Ramos (cell line): ENCODE data around the gene IL10RB.
"Not testable (repeated sequence)": the region's sequence is repeated elsewhere in the genome, so short reads cannot be mapped to it uniquely, and the experiment has no call there.

Source experiments
- in situ Hi-C: fragments of 300-500 bp; cut with MboI; formaldehyde crosslinking; loops from one replicate; pipeline ENCODE4 v1.14.3; 2022; ENCODE audit warnings: low sequenced_read_pairs; ENCODE audit not compliant: unreplicated experiment

Gene IL10RB

DNA sequence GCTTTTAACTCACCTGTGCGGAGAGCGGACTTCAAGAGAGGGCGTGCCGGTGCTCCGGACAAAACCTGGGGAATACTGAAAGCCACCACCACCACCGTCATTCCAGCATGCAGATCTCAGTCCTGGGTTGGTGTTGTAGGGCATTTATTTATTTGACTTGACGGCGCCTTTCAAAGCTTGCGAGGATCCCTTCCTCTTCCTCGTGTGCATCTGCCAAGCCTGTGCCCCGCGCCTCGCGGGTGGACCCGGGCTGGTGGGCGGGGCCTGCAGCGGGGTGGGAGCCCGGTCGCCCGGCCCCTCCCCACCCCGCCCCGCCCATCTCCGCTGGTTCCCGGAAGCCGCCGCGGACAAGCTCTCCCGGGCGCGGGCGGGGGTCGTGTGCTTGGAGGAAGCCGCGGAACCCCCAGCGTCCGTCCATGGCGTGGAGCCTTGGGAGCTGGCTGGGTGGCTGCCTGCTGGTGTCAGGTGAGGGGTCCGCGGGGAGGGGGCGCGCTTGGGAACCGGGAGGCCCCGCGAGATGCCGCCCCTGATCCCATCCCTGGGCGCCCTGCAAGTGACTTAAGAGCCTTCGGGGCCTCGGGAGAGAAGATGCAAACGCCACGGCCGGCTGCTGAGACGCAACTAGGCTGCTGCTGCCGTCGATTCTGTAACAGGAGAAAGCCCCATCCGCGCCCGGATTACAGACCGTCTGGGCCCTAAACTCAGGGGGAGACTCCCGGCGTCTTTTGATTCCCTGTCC lies at the start of gene IL10RB:
IL10RB (plus strand) TSS at position 318 of the 739 bp plus-strand sequence; CDS start at position 417, 99 bp downstream.
- in situ Hi-C loops, result no loop called here

DNA sequence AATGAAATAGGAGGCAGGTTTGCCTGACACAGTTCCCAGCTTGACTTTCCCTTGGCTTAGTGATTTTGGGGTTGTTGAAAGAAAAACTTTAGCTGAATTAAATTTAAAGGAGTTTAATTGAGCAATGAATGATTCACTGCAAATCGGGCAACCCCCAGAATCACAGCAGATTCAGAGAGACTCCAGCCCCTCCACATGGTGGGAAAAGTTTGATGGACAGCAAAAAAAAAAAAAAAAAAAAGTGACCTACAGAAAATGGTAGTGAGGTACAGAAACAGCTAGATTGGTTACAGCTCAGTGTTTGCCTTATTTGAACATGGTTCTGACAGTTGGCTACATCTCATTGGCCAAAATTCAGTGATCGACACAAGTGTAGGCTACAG lies 49.0 kb upstream of the IL10RB start:
- in situ Hi-C loops, result no loop called here

DNA sequence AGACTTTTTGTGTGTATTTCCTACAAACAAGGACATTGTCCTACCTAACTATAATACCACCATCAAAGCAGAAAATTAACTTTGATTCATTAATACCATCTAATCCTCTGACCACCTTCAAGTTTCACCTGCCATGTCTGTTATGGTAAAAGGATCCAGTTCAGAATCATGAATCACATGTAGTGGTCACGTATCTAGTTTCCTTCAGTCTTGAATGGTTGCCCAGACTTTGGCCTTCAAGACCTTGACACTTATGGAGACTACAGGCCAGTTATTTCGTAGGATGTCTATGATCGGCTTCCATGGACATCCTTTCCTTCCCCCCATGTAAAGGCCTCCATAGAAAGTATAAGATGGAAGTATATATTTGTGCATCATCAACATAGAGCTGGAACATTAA lies 46.9 kb upstream of the IL10RB start:
- in situ Hi-C loops, result no loop called here

DNA sequence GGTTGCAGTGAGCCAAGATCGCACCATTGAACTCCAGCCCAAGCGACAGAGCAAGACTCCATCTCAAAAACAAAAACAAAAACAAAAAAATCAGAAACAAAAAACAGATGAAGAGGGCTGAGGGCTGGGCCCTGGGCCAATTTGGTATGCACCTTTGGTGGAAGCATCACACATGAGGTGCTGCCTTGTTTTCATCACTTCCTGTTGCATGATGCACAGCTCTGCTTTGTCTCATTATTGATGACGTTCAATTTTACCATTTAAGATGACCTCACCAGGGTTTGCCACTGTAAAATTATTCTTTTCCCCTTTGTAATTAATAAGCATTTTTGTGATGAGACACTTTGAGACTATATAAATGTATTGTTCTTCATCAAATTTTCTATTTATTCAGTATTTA lies 46.2 kb upstream of the IL10RB start:
- in situ Hi-C loops, result no loop called here

DNA sequence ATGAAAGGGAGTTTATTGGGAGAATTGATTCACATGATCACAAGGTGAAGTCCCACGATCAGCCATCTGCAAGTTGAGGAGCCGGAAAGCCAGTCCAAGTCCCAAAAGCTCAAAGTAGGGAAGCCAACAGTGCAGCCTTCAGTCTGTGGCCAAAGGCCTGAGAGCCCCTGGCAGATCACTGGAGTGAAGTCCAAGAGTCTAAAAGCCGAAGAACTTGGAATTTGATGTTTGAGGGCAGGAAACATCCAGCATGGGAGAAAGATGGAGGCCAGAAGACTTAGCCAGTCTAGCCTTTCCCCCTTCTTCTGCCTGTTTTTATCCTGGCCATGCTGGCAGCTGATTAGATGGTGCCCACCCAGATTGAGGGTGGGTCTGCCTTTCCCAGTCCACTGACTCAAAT lies 40.8 kb upstream of the IL10RB start:
- in situ Hi-C loops, result not testable (repeated sequence)

DNA sequence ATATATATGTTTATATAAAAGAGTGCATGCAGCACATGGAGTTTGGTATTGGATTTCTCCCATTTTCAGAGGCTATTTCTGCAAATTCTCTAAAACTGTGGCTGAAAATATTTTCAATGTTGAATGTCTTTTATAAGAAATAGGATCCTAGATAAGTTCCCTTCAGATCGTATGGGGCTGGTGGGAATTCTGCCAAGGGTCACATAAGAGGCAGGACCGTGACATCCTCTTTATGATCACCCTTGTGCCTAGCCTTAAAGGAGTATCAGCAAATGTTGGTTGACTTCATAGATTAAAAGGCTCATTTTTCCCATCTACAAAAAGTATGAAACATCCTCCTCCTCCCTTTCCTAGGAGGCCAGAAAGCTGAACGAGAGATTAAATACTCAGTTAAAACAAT lies 37.7 kb upstream of the IL10RB start:
- in situ Hi-C loops, result no loop called here

DNA sequence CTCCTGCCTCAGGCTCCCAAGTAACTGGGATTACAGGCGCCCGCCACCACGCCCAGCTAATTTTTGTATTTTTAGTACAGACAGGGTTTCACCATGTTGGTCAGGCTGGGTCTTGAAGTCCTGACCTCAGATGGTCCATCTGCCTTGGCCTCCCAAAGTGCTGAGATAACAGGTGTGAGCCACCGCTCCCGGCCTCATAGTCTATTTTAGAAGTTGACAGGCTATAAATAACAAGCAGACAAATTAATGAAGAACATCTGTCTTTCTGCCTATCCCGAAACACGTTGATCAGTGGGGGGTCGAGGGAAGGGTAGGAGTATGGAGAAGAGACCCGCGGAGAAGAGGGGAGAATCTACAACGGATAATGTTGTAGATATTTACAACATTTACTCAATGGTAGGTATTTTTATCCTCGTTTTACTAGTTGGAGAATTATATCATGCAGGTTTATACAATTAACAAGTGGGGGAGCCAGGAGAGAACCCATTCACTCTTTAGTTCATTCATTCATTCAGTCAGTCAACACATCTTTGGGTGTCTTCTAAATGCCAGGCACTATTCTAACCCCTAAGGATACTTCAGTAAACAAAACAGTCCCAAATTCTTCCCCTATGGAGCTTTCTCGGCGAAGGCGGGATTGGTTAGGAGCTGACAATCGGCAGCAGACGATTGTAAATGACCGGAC lies 36.9 kb upstream of the IL10RB start:
- in situ Hi-C loops, result no loop called here

DNA sequence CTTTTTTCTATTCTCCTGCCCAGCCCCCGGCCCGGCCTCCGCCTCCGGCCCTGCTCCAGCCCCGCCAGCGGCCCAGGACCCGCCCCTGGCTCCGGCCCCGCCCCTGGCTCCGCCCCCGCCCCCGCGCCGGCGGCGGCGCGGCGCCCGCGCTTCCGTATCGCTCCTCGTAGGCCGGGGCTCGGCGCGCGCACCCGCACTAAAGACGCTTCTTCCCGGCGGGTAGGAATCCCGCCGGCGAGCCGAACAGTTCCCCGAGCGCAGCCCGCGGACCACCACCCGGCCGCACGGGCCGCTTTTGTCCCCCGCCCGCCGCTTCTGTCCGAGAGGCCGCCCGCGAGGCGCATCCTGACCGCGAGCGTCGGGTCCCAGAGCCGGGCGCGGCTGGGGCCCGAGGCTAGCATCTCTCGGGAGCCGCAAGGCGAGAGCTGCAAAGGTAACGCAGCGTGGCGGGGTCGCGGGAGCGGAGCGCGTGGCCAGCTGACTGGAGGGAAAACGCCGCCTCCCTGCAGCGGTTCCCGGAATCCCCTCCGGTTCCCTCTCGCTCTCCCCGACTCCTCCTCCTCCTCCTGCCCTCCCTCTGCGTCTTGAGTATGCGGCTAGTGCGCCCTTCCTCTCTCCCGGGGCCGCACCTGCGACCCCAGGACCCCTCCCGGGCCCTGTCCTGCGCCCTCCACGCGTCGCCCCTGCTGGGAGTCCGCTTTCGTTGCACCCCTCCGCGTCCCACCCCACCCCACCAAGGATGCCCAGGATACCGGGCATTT lies 36.2 kb upstream of the IL10RB start, which contains the start of gene IFNAR2:
IFNAR2 (plus strand) TSS at position 155 of the 761 bp plus-strand sequence. CDS start 11,985 bp downstream, outside the sequence.
- in situ Hi-C loops, result no loop called here

DNA sequence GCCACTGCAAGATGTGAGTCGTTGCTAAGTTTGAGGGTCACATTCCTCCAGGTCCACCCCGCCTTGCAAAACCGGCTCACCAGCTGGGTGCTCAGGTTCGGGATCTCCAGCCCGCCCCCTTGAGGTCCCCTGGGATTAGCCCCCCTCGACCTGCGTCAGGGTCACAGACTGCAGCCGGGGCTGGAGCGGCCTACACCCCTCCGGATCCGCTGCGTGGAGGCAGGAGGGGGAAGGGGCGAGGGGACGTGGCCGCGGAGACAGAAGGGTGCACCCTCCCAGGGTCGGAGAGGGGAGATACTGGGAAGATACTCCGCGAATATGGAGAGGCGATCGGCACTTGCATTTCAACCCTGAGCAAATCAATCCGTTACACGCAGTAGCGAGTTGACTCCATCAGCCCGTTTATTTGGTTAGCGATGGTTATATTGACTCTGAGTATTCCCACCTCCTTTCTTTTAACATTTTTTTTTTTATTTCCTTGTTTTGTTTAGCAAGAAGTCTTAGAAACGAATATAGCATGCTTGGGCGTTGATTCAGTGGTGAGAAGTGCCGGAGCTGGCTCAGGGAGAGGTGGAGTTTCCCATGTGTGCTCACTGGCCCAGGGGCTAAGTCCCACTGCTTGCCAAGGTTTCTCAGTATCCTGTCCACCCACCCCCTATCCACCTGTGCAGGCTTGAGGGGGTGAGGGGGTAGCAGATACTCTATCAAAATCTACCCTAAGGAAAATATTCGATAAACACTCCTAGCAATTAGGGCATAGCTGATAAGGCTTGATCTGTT lies 35.4 kb upstream of the IL10RB start:
- in situ Hi-C loops, result no loop called here

DNA sequence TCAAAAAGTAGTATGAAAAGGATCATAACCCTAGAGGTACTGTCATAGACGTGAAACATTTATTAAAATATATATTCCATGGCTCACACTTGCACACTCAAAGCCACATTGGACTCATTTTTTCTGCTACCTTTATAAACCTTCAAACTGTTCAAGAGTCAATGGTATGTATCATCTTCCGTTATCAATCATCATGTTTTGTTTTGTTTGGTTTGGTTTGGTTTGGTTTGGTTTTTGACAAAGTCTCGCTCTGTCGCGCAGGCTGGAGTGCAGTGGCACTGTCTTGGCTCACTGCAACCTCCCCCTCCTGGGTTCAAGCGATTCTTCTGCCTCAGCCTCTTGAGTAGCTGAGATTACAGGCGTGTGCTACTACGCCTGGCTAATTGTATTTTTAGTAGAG lies 34.6 kb upstream of the IL10RB start:
- in situ Hi-C loops, result no loop called here

DNA sequence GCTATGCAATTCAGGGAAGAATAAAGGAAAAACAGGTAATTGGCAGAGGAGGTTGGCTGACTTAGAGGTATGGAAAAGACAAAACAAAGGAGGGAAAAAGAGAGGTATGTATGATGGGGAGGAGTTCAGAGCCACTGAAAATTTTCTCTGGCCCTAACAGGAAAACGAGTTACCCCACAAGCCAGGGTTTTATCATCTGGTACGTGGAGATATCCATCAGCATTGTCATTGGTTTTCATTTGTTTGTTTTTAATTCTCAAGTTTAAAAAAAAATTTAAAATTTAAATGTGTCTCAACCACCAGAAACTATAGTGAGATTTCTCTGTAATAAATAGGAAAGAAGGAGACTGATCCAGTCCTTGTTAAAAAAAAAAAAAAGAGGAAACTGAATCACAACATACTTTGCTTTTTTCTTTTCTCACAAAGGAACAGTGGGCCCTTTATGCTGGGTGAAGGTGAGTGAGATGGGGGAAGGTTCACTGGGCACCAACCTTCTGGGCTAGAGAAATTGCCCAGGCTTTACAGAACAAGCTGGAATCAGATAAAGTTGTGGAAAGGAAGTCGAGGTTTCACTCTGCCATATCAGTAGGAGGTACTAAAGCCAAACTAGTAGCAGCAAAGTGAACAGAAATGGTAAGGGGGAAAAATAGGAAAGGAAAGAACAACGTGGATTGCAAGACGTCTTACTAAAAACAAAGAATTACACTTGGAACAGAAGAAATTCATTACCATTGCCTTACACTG lies 33.7 kb upstream of the IL10RB start:
- in situ Hi-C loops, result no loop called here

DNA sequence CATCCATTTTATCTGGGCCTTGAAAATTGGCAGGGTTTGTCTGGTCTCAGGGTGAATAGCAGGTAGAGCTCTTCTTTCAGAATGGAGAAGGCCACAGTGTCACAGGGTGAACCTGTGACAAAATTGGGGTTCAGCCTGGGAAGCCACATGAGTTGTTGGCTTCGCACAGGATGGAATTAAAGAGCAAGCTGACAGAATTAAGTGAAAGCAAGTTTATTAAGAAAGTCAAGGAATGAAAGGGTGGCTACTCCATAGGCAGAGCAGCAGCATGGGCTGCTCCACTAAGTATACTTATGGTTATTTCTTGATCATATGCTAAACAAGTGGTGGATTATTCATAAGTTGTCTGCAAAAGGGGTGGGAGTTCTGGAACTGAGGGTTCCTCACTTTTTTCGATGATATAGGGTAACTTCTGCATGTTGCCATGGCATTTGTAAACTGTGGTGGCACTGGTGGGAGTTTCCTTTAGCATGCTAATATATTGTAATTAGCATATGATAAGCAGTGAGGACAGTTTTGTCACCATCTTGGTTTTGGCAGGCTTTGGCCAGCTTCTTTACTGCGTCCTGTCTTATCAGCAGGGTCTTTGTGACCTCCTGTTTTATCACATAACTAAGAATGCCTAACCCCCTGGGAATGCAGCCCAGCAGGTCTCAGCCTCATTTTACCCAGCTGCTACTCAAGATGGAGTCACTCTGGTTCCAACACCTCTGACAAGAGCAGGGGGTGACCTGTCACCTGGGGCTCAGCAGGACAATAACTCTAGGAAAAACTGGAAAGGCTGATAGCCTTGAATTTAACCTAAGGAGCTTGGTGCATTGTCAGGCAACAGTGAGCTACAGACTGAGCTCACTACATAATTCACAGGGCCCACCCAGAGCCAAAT lies 31.3 kb upstream of the IL10RB start:
- in situ Hi-C loops, result no loop called here

DNA sequence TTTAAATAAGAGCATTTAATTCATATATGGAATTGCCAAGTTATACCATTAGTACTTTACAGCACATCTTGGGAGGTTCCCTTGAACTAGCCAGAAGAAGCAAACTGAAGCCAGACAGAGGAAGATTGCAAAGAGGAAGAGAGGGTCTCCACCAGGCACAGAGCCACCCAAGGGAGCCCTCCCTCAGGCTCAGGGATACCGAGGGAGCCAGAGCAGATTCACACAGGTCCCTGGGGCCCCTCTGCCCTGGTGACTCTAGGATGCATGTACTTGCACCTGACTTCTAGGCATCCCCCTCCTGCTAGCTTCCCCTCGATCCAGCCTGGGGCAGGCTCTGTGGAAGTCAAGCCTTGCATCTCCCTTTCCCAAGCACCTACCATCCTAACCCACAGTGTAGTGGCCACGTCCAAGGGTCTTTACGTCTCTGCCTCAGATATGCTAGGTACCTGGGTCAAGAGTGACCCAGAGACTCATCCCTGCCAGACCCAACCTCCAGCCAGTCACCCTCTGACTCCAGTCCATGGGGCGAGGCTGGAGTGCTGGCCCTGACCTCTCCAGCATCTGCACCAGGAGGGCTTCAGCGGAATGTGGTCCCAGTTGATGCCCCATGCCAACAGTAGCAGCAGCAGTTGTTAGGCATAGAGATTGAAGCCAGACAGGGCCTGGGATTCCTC lies 30.0 kb upstream of the IL10RB start:
- in situ Hi-C loops, result no loop called here

DNA sequence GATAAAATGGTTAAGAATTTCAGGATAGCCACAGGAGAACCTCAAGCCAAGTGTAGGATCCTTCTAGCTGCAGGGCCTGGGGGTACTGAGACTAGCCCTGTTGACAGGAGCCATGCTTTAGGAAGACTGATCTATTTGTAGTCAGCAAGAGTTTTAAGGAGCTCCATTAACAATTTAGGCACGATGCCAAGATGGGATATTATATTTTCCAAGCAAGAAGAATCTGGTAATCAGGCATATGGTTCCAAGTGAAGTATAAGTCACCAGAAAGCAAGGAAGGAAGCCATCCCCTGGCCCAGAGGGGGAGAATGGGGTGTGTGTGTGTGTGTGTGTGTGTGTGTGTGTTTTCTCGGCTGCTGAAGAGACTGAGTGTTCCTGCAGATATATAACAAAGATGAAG lies 29.4 kb upstream of the IL10RB start:
- in situ Hi-C loops, result no loop called here

DNA sequence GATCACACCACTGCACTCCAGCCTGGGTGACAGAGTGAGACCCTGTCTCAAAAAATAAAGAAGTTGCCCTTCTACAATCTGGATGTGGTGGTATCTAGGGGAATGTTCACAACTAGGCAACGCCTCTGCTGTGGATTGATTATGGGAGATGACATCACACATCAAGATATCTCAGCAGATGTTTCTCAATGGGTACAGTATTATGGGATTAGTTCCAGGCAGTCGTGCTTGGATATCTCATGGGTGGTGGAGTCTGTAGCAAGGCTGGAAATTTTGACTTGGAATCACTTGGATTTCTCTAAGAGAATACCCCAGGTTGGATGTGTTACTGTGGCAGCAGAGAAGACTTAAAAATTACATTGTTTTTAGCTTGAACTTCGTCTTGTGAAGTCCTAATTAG lies 28.7 kb upstream of the IL10RB start:
- in situ Hi-C loops, result no loop called here

DNA sequence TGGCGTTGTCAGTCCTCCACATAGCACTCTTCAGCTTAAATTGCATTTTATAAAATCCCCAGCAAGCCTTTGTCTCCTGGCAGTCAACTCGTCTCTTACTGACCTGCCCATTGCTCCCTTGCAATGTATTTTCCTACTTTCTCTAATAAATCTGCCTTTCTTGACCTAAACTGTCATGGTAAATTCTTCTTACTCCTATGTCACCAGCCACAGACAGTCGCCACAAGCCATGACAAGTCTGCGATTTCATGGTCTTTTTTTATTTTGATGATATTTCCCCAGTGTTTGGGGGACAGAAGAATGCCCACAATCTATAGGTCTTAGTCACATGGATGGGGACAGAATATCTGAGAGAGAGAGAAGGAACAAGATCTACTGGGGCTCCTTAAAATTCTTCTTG lies 28.0 kb upstream of the IL10RB start:
- in situ Hi-C loops, result no loop called here

DNA sequence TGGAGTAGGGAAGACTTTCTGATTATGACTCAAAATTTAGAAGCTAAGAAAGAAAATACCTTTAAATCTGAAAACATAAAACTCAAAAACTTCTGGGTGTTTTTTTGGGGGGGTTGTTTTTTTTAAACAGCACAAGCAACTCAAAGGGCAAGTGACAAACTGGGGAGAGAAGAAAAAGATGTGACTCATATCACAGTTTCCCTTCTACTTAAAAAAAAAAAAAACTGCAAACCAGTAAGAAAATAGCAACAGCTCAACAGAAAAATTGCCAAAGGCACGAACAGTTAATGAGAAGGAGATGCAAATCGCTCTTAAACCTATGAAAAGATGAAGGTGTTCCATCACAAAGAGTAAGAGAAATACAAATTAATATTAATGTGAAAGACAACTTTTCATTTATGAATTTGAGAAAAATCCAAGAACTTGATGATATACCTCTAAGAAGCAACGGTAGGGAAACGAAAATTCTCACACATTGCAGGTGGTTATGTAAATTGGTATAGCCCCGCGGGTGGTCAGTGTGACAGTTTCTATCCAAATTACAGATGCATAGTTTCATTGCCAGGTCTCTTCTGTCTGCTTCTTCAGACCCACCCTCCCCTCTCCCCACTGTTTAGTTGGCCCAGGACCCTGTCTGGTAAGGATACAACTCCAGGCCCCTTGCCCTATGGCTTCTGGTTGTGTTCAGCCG lies 27.5 kb upstream of the IL10RB start:
- in situ Hi-C loops, result no loop called here
